ENCODE measurements around the gene GTF2E1. TPM values are rescaled to one million over a fixed set of nuclear protein-coding genes. Genes with fewer than 3 reads are reported as not detected.

GTF2E1 gene
- total RNA-seq, 3 donors from 2014 or later: 11.7 to 13.6 (median 12.0) TPM

GRCh38 chr3:120769436-120769835, 26.9 kb downstream of the GTF2E1 start:
- TF ChIP-seq, protein P1, sequence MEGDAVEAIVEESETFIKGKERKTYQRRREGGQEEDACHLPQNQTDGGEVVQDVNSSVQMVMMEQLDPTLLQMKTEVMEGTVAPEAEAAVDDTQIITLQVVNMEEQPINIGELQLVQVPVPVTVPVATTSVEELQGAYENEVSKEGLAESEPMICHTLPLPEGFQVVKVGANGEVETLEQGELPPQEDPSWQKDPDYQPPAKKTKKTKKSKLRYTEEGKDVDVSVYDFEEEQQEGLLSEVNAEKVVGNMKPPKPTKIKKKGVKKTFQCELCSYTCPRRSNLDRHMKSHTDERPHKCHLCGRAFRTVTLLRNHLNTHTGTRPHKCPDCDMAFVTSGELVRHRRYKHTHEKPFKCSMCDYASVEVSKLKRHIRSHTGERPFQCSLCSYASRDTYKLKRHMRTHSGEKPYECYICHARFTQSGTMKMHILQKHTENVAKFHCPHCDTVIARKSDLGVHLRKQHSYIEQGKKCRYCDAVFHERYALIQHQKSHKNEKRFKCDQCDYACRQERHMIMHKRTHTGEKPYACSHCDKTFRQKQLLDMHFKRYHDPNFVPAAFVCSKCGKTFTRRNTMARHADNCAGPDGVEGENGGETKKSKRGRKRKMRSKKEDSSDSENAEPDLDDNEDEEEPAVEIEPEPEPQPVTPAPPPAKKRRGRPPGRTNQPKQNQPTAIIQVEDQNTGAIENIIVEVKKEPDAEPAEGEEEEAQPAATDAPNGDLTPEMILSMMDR (IDR thresholded peaks at IDR 0.05): no peak
- no peaks in the 10 kb centered on the region for H3K36me3 ChIP-seq (ENCODE audit: low read depth)
- DNase-seq (no peak), ATAC-seq (no peak)
- intact Hi-C loops (cut with DNase I, micrococcal nuclease): no loop called here
- H3K4me1 ChIP-seq (ENCODE audit: low read depth): peaks cover 4% of the 10 kb centered on the region
- no peak overlapping the region for H3K4me3 ChIP-seq
- H3K9me3 ChIP-seq: no peaks in the 10 kb centered on the region

DNA sequence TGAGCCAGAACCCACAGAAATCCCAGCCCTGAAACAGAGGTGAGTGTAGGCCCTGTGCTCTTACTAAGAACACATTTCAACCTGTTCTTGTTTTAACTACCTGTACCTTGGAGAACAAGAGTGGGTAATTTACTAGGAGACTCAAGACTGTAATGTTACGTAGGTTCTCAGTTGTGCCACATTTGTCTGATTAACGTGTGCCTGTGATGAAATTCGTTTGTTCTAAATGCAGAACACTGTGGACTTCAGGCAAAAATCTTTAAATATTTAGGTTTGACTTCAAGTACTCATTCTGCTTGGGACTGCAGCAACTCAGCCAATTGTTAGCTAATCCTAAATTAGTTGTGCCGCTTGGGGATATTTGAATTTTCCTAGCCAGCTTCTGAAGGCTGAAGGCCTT, 28.3 kb downstream of the GTF2E1 start:
- DNase-seq (no peak), ATAC-seq (no peak)
- H3K4me1 ChIP-seq (ENCODE audit: low read depth): peaks cover 4% of the 10 kb centered on the region
- H3K4me3 ChIP-seq: no peak overlapping the region
- H3K36me3 ChIP-seq (ENCODE audit: low read depth): no peaks in the 10 kb centered on the region
- TF ChIP-seq, protein P1 (IDR thresholded peaks at IDR 0.05): no peak
- intact Hi-C loops (cut with DNase I, micrococcal nuclease): no loop called here
- H3K9me3 ChIP-seq: no peaks in the 10 kb centered on the region

DNA sequence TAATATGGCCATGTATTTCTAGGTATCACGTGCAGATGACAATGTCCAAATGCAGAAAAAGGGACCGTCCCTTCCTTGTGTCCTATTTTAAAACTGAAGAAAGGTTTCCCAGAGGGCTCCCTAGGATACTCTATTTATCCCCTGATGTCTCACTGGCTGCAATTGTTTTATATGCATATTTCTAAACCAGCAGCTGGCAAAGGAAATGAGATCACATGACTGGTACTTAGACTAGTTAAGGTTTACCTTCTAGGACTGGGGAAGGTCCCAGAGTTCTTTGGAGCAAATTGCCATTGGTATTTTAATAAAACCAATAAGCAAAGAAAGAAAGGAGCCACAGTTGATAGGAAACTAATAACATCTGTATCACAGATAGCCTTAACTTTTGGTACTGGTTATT, 29.5 kb downstream of the GTF2E1 start:
- Histone ChIP-seq H3K4me1 (ENCODE audit: low read depth) (no peaks in the 10 kb centered on the region), H3K4me3 (no peak overlapping the region), H3K9me3 (no peaks in the 10 kb centered on the region), H3K36me3 (ENCODE audit: low read depth) (no peaks in the 10 kb centered on the region)
- ATAC-seq (no peak), DNase-seq (no peak)
- TF ChIP-seq, protein P1 (IDR thresholded peaks at IDR 0.05): no peak
- intact Hi-C loops (cut with DNase I, micrococcal nuclease): no loop called here

- Histone ChIP-seq H3K9me3 (no peaks in the 10 kb centered on the region), H3K36me3 (ENCODE audit: low read depth) (no peaks in the 10 kb centered on the region), H3K4me3 (no peak overlapping the region), H3K4me1 (ENCODE audit: low read depth) (no peaks in the 10 kb centered on the region)
- TF ChIP-seq, protein P1 (IDR thresholded peaks at IDR 0.05): no peak
- ATAC-seq: no peak
- intact Hi-C loops (cut with DNase I, micrococcal nuclease): no loop called here
- no peak for DNase-seq
Measured at GRCh38 chr3:120773932-120774331, 31.4 kb downstream of the GTF2E1 start.

GRCh38 chr3:120775411-120775810, 32.9 kb downstream of the GTF2E1 start:
- Histone ChIP-seq H3K4me1 (ENCODE audit: low read depth) (no peaks in the 10 kb centered on the region), H3K4me3 (no peak overlapping the region), H3K9me3 (no peaks in the 10 kb centered on the region), H3K36me3 (ENCODE audit: low read depth) (no peaks in the 10 kb centered on the region)
- TF ChIP-seq, protein P1 (IDR thresholded peaks at IDR 0.05): no peak
- intact Hi-C loops (cut with DNase I, micrococcal nuclease): no loop called here
- ATAC-seq: no peak
- no peak for DNase-seq

GRCh38 chr3:120778776-120779175, 36.2 kb downstream of the GTF2E1 start:
- no peaks in the 10 kb centered on the region for H3K9me3 ChIP-seq
- no peaks in the 10 kb centered on the region for H3K4me1 ChIP-seq (ENCODE audit: low read depth)
- intact Hi-C loops (cut with DNase I, micrococcal nuclease): no loop called here
- TF ChIP-seq, protein P1 (IDR thresholded peaks at IDR 0.05): no peak
- no peak overlapping the region for H3K4me3 ChIP-seq
- no peak for DNase-seq
- H3K36me3 ChIP-seq (ENCODE audit: low read depth): no peaks in the 10 kb centered on the region
- ATAC-seq: no peak
